SK-N-MC (cell line): ENCODE data around the gene NGEF.

Source experiments
- EZH2 ChIP-seq: fragments of 200-600 bp; sonication (generic); IDR thresholded peaks from one replicate; pipeline ENCODE4 v1.6.1; 2017; ENCODE audit warnings: antibody characterized with exemption
- FOXP2 ChIP-seq: optimal IDR thresholded peaks from 2 replicates; pipeline ENCODE3; 2011; ENCODE audit warnings: mild to moderate bottlenecking, moderate library complexity; ENCODE audit not compliant: insufficient read depth; ENCODE audit errors: extremely low read length, control extremely low read depth
- POLR2AphosphoS5 ChIP-seq: IDR thresholded peaks from 2 replicates; pipeline ENCODE4 v1.6.1; 2012; ENCODE audit warnings: mild to moderate bottlenecking, low read depth, low read length, borderline replicate concordance

DNA sequence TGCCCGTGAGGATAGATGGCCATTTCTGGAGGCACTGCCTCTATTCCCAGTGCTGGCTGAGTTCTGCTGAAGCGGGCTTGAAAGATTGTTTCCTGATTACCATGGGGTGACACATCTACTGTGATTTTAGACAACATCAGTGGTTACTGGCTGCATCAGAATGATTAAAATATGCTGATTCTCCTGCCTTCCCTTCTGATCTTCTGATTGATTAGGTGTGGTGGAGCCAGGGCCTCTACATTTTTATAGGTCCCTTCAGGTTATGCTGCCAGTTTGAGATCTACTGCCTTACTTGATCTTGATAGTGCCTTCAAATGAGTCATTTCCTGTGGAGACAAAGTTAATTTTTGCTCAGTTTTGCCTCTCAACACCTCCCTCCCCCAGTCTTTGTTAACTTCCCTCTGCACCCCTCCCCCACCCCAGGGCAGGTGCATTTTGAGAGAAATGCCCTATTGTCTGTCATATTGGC, 174.6 kb downstream of the NGEF start:
- no peak for TF ChIP-seq EZH2
- no peak for TF ChIP-seq POLR2AphosphoS5
- TF ChIP-seq FOXP2 = no peak
